Peyer's patch (tissue), 4 donors: ENCODE measurements around the gene USP33. TPM values are rescaled to one million over a fixed set of nuclear protein-coding genes. Genes with fewer than 3 reads are reported as not detected.

Source experiments
- DNase-seq, 3 donors: peaks; one replicate each; pipeline ENCODE4 v3.0.0-alpha.2; 2017 to 2019
- H3K27ac ChIP-seq, 4 donors: fragments of 200-600 bp; sonication (generic); one replicate each; pipeline ENCODE4 v1.5.1; 2016 to 2019
- H3K27me3 ChIP-seq, 2 donors: fragments of 200-600 bp; sonication (generic); one replicate each; pipeline ENCODE4 v1.5.1; 2019
- H3K36me3 ChIP-seq, 3 donors: fragments of 200-600 bp; sonication (generic); one replicate each; pipeline ENCODE4 v1.5.1; 2016 to 2019
- H3K4me1 ChIP-seq, 4 donors: fragments of 200-600 bp; sonication (generic); one replicate each; pipeline ENCODE4 v1.5.1; 2016 to 2019
- H3K4me3 ChIP-seq, 4 donors: fragments of 200-600 bp; sonication (generic); 1 replicate in 3 of 4; 2 replicates in 1 of 4; pipeline ENCODE4 v1.5.1; 2016 to 2019; ENCODE audit warnings: mild to moderate bottlenecking in 1 of 4
- H3K9me3 ChIP-seq, 4 donors: fragments of 200-600 bp; sonication (generic); one replicate each; pipeline ENCODE4 v1.5.1; 2016 to 2019; ENCODE audit warnings: mild to moderate bottlenecking in 1 of 4
- POLR2A ChIP-seq, 2 donors: fragments of 450-650 bp; IDR thresholded peaks; one replicate each; pipeline ENCODE4 v1.5.1; 2017; ENCODE audit warnings: antibody characterized with exemption in 2 of 2, mild to moderate bottlenecking in 2 of 2, moderate library complexity in 2 of 2
- total RNA-seq, 4 donors: library from RNA; depleted of rRNA; stranded (reverse); fragments of >200 nt; gene quantifications; one replicate each; pipeline ENCODE4 v1.1.0, GENCODE V29; 2016
- TF ChIP-seq, protein P1 (sequence below), 6 experiments: fragments of 450-650 bp in 4 of 6; fragments of 200-600 bp in 2 of 6; sonication (generic) in 1 of 6; IDR thresholded peaks; one replicate each; pipeline ENCODE4 v1.5.1; 2017 to 2019; ENCODE audit warnings: antibody characterized with exemption in 6 of 6, mild to moderate bottlenecking in 3 of 6, moderate library complexity in 1 of 6

Gene USP33
- total RNA-seq = 100 to 1,000 TPM in 1 of 4 donors, 10 to 100 TPM in 3; 78.9 to 109 (median 84.4) TPM

DNA sequence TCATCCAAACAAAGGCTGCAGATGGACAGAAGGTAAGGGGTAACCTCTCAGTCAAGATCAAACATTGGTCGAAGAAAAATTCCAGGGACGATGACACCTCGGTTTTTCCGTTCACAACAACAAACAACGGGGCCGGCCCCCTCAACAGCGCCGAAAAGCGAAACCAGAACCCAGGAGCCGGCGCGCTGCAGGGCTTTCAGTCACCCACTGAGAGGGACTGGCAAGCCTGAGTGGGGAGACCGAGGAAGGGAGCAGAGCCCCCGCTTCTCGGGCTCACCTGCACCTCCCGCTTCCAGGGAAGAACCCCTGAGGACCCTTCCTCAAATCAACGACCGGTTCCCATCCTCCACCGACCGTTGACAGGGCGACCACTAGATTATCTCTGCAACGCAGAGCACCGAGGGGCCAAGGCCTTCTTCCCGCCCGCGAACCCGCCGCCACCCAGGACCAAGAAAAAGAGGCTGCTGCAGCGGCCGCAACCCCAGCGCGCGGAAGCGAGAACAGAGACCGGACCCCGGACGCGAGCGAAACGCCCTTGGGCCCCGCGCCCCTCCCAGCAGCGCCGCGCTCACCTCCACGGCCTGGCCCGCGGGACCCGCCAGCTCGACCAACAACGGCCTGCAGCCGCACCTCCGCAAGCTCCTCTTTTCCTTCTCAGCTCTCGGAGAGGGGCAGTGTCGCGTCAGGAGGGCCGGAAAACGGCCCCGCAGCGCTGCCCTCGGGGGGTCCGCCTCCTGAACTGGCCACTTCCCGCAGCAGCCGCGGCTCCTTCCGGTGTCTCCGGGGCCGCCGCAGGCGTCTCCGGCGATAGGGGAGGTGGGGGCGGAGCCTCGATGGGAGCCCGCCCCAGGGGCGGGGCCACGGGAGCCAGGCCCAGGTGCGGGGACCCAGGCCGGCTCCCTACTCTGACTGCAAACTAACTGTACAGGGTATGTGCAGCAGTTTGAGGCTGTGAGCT is at the start of gene USP33:
USP33 (minus strand) TSS at position 782 of the 958 bp plus-strand sequence. CDS start 18,155 bp downstream, outside the sequence.
- DNase-seq = peak; percentile 89 to 96 (median 94)
- Histone ChIP-seq H3K4me1 (peaks cover 0 to 16% (median 2%) of the 10 kb centered on the region in 4 donors), H3K36me3 (no peaks in the 10 kb centered on the region), H3K4me3 (peak within 1 kb of the TSS; percentile 59 to 96 (median 70)), H3K27ac (peak within 1 kb of the TSS; percentile 72 to 90 (median 84)), H3K9me3 (no peaks in the 10 kb centered on the region), H3K27me3 (no peaks in the 10 kb centered on the region)
- TF ChIP-seq, protein P1, sequence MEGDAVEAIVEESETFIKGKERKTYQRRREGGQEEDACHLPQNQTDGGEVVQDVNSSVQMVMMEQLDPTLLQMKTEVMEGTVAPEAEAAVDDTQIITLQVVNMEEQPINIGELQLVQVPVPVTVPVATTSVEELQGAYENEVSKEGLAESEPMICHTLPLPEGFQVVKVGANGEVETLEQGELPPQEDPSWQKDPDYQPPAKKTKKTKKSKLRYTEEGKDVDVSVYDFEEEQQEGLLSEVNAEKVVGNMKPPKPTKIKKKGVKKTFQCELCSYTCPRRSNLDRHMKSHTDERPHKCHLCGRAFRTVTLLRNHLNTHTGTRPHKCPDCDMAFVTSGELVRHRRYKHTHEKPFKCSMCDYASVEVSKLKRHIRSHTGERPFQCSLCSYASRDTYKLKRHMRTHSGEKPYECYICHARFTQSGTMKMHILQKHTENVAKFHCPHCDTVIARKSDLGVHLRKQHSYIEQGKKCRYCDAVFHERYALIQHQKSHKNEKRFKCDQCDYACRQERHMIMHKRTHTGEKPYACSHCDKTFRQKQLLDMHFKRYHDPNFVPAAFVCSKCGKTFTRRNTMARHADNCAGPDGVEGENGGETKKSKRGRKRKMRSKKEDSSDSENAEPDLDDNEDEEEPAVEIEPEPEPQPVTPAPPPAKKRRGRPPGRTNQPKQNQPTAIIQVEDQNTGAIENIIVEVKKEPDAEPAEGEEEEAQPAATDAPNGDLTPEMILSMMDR (IDR thresholded peaks at IDR 0.05) = no peak
- TF ChIP-seq POLR2A (IDR thresholded peaks at IDR 0.05) = peak; percentile 82 to 86

DNA sequence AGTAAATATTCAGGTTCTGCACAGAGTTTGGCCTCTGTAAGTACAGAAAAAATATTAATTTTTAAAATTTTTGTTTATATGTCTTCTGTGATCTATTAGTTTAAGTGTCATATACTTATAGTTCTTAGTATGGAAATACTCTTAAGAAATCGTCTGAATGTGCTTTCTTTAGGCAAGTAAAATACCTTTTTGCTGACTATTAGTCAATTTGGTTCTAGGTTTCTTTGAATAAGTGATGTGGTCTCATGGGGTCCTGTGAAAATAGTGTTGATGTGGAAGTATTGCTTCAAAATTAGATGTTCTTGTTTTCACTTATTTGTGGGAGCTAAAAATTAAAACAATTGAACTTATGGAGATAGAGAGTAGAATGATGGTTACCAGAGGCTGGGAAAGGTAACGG is 43.7 kb upstream of the USP33 start:
- no peak overlapping the region for H3K4me3 ChIP-seq
- no peak for DNase-seq
- H3K36me3 ChIP-seq = peaks cover 0 to 56% (median 0%) of the 10 kb centered on the region in 3 donors
- TF ChIP-seq, protein P1 (IDR thresholded peaks at IDR 0.05) = no peak
- TF ChIP-seq POLR2A (IDR thresholded peaks at IDR 0.05) = no peak
- H3K9me3 ChIP-seq = no peaks in the 10 kb centered on the region
- H3K4me1 ChIP-seq = no peaks in the 10 kb centered on the region
- no peak overlapping the region for H3K27ac ChIP-seq
- H3K27me3 ChIP-seq = no peaks in the 10 kb centered on the region

DNA sequence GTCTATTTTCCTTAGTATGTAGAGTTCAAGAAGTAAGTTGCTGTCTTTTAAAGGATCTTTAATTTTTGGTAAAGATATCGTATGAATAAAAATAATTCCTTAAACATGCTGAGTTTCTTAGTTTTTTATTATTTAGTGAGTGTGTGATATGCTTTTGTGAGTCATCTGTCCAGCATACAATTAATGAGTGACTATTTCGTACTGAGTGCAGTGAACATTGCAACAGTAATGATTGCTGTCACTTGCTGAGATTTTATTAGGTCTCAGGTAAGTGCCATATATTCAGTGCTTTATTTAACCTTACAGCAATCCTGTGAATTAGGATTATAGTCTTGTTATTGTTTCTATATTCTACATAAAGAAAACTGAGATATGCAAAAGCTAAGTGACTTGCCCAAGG is 42.4 kb upstream of the USP33 start:
- TF ChIP-seq, protein P1 (IDR thresholded peaks at IDR 0.05) = no peak
- TF ChIP-seq POLR2A (IDR thresholded peaks at IDR 0.05) = no peak
- Histone ChIP-seq H3K27me3 (no peaks in the 10 kb centered on the region), H3K27ac (no peak overlapping the region), H3K4me3 (no peak overlapping the region), H3K9me3 (no peaks in the 10 kb centered on the region), H3K36me3 (peaks cover 0 to 47% (median 0%) of the 10 kb centered on the region in 3 donors), H3K4me1 (no peaks in the 10 kb centered on the region)
- no peak for DNase-seq

DNA sequence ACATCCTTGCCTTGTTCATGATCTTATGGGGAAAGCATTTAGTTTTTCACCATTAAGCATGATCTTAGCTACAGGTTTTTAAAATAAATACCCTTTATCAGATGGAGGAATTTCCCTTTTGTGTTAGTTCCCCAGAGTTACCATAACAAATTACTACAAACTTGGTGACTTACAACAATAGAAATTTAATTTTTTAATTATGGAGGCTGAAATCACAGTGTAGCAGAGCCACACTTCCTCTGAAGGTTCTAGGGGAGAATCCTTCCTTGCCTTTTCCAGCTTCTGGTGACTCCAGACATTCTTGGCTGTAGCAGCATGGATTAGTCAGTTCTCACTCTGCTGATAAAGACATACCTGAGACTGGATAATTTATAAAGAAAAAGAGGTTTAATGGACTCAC is 38.3 kb upstream of the USP33 start:
- H3K9me3 ChIP-seq = no peaks in the 10 kb centered on the region
- no peaks in the 10 kb centered on the region for H3K4me1 ChIP-seq
- TF ChIP-seq POLR2A (IDR thresholded peaks at IDR 0.05) = no peak
- TF ChIP-seq, protein P1 (IDR thresholded peaks at IDR 0.05) = no peak
- H3K27me3 ChIP-seq = no peaks in the 10 kb centered on the region
- no peak overlapping the region for H3K4me3 ChIP-seq
- no peak overlapping the region for H3K27ac ChIP-seq
- peaks cover 0 to 22% (median 0%) of the 10 kb centered on the region in 3 donors for H3K36me3 ChIP-seq
- DNase-seq = no peak

DNA sequence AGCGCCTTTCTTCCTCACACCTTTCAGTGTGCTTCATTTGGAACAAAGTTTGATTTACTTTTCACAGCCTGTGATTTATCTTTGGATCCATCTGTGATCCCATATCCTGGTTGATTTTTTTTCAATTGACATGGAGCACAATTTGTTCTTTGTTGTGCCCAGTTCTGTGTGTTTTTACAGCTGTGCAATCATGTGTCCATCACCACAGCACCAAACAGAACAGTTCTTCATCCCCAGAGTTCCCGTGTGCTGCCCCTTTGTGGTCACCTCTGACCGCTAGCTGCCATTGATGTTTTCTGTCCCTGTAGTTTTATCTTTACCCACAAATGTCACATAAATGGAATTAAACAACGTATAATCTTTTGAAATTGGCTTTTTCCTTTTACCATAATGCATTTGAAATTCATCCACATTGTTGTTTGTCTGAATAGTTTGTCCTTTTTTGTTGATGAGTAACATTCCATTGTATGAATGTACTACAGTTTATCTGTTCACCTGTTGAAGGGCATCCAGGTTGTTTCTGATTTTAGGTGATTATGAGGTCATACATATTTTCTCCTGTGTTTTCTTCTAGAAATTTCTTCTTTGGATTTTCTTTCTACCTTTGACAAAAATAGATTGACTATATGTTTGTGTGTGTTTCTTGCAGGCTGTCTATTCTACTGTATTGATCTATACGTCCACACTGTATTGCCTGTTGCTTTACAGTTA is 37.2 kb upstream of the USP33 start:
- no peak overlapping the region for H3K4me3 ChIP-seq
- H3K27me3 ChIP-seq = no peaks in the 10 kb centered on the region
- TF ChIP-seq POLR2A (IDR thresholded peaks at IDR 0.05) = no peak
- TF ChIP-seq, protein P1 (IDR thresholded peaks at IDR 0.05) = no peak
- peaks cover 0 to 12% (median 0%) of the 10 kb centered on the region in 3 donors for H3K36me3 ChIP-seq
- H3K4me1 ChIP-seq = no peaks in the 10 kb centered on the region
- no peak for DNase-seq
- no peak overlapping the region for H3K27ac ChIP-seq
- no peaks in the 10 kb centered on the region for H3K9me3 ChIP-seq
